ENCODE measurements around the gene ASB13.

The ASB13 gene

DNA sequence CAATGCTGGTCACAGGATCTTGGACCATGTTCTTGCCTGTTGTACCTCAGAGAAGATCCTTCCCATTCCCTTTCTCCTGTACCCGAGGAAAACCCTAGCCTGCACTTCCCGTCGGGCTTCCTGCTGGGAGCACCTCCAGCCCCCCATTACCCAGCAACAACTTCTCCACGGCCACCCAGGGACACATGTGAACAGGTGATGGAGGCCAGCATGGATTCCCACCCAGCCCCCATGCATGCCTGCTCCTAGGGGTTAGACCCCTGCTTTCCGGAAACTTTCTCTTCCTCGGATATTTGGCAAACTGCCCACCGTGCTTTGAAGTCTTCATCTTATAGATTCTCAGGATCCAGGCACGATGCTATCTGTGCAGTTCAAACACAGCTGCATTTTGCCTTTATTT lies 74.3 kb downstream of the ASB13 start:
- Histone ChIP-seq H3K4me3 (ENCODE audit: low read depth, low read length) (no peak overlapping the region), H3K4me1 (ENCODE audit: control insufficient read depth, insufficient read depth, low read length) (peaks cover 45% of the 10 kb centered on the region), H3K9me3 (ENCODE audit: control insufficient read depth, insufficient read depth, low read depth, low read length) (no peaks in the 10 kb centered on the region), H3K27ac (ENCODE audit: low read depth, low read length) (no peak overlapping the region), H3K27me3 (ENCODE audit: control insufficient read depth, insufficient read depth, low read length) (no peaks in the 10 kb centered on the region), H3K9ac (ENCODE audit: low read length) (no peak overlapping the region), H3K36me3 (ENCODE audit: control insufficient read depth, insufficient read depth, low read length) (no peaks in the 10 kb centered on the region)

DNA sequence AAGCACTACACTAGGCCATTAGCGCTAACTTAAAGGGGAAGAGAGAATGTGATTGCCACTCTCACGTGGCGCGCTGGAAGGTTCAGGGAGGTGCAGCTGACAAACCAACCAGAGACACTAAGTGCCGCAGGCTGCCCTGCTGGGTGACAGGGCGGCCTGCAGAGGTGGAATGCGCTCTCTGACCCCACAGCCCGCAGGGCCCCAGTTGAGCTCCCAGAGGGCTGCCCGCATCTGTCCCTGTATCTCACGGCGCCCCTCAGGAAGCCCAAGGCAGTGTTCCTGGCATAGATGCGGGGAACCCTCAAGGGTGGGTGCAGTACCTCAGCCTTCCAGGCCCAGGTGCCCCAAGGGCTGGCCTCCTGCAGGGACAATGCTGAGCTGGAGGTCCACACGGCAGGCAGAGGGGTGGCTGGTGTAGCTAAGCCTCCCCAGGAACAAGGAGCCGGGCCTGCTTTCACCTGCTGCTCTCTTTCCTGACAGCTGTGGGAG lies 75.0 kb downstream of the ASB13 start:
- no peak overlapping the region for H3K4me3 ChIP-seq (ENCODE audit: low read depth, low read length)
- no peaks in the 10 kb centered on the region for H3K27me3 ChIP-seq (ENCODE audit: control insufficient read depth, insufficient read depth, low read length)
- H3K9me3 ChIP-seq (ENCODE audit: control insufficient read depth, insufficient read depth, low read depth, low read length) = no peaks in the 10 kb centered on the region
- H3K36me3 ChIP-seq (ENCODE audit: control insufficient read depth, insufficient read depth, low read length) = no peaks in the 10 kb centered on the region
- peaks cover 49% of the 10 kb centered on the region for H3K4me1 ChIP-seq (ENCODE audit: control insufficient read depth, insufficient read depth, low read length)
- no peak overlapping the region for H3K27ac ChIP-seq (ENCODE audit: low read depth, low read length)
- no peak overlapping the region for H3K9ac ChIP-seq (ENCODE audit: low read length)

DNA sequence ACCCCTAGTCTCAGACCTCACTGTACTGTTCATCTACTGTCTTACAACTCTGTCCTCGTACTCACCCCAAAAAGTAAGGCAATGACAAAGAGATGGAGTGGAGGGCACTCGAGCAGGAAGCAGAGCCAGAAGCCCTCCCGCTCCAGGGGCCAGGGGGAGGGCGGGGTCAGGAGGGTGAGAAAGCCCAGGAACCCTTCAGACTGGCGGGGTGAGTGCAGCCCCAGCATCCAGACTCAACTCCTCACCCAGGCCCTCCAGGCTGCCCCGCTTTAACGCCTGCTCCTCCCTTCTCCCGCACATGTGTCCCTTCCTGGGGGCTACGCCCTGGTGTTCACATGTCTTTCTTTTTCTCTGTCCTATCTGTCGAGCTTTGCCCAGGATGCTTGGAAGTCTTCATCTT lies 75.6 kb downstream of the ASB13 start:
- Histone ChIP-seq H3K27ac (ENCODE audit: low read depth, low read length) (no peak overlapping the region), H3K36me3 (ENCODE audit: control insufficient read depth, insufficient read depth, low read length) (no peaks in the 10 kb centered on the region), H3K27me3 (ENCODE audit: control insufficient read depth, insufficient read depth, low read length) (no peaks in the 10 kb centered on the region), H3K4me3 (ENCODE audit: low read depth, low read length) (no peak overlapping the region), H3K4me1 (ENCODE audit: control insufficient read depth, insufficient read depth, low read length) (peaks cover 49% of the 10 kb centered on the region), H3K9ac (ENCODE audit: low read length) (no peak overlapping the region), H3K9me3 (ENCODE audit: control insufficient read depth, insufficient read depth, low read depth, low read length) (no peaks in the 10 kb centered on the region)

DNA sequence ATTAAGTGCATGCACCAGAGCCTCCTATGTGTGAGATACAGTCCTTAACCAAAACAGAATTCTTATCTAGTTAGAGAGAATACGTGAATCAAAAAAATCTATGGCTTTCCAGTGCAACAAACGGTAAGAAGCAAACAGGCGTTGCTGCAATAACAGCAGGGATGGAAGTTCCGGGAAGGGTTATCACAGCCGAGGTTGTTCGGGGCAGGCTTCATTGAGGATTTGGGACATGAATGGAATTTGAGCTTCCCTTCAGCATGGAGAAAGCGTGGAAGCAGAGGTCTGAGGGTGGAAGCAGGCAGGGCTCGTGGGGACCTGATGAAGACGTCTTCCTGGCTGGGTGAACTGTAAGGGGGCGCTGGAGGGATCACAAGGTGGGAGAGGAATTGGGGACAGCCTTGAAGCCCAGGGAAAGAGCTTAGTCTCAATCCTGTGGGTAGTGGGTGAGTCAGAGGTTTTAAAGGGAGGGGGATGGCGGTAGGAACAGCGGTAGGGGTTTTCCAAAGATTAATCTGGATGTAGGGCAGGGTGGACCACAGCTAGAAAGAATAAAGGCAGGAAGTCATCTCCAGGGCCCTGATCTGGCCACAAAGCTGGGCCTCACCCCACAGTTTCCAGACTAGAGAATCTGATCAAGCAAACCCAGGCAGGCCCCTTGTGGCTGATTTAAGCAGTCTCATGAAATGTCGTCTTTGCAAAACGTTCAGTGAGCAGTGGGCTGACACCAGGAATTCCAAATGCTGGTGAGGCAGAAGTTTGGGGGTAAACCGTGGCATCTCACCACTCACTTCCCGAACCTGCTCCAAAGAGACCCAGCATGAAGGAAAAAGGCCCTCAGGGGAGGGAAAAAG lies 76.5 kb downstream of the ASB13 start:
- H3K9me3 ChIP-seq (ENCODE audit: control insufficient read depth, insufficient read depth, low read depth, low read length) = no peaks in the 10 kb centered on the region
- H3K36me3 ChIP-seq (ENCODE audit: control insufficient read depth, insufficient read depth, low read length) = no peaks in the 10 kb centered on the region
- no peak overlapping the region for H3K9ac ChIP-seq (ENCODE audit: low read length)
- H3K4me1 ChIP-seq (ENCODE audit: control insufficient read depth, insufficient read depth, low read length) = peaks cover 55% of the 10 kb centered on the region
- no peak overlapping the region for H3K27ac ChIP-seq (ENCODE audit: low read depth, low read length)
- H3K27me3 ChIP-seq (ENCODE audit: control insufficient read depth, insufficient read depth, low read length) = no peaks in the 10 kb centered on the region
- H3K4me3 ChIP-seq (ENCODE audit: low read depth, low read length) = no peak overlapping the region

DNA sequence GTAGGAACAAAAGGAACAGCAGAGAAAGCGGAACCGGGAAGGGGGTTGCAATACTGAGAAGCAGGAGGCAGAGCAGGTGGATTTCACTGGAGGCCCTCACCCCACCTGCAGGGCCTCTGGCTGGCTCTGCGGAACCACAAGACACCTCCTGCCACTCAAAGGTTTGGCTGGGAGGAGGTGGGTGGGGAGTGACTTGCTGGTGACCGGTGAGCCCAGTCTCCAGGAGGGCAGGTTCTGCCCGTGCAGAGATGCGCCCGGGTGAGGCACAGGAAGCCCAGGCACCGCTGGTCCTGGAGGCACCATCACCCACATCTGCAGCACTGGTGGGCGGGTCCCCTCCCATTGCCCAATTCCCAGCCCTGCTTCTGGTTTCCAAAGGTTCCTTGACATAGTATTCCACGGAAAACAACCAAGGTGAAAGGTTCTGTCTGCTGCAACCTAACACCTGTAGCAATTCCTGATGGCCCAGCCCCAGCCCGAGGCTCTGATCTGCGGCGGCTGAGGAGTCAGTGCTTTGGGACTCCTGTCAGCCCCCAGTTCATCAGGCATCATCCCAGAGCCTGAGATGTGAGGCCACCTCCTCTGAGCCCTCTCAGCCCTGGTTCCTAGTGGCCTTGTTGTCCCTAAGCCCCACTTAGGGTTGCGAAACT lies 77.3 kb downstream of the ASB13 start:
- Histone ChIP-seq H3K4me1 (ENCODE audit: control insufficient read depth, insufficient read depth, low read length) (peaks cover 60% of the 10 kb centered on the region), H3K27ac (ENCODE audit: low read depth, low read length) (no peak overlapping the region), H3K9ac (ENCODE audit: low read length) (no peak overlapping the region)

More for the DNA sequence above, 77.3 kb downstream of the ASB13 start:
- no peak overlapping the region for H3K4me3 ChIP-seq (ENCODE audit: low read depth, low read length)
- H3K9me3 ChIP-seq (ENCODE audit: control insufficient read depth, insufficient read depth, low read depth, low read length) = no peaks in the 10 kb centered on the region
- H3K27me3 ChIP-seq (ENCODE audit: control insufficient read depth, insufficient read depth, low read length) = no peaks in the 10 kb centered on the region
- no peaks in the 10 kb centered on the region for H3K36me3 ChIP-seq (ENCODE audit: control insufficient read depth, insufficient read depth, low read length)

Data from HUES6 (cell line).